Stomach smooth muscle (tissue), 2 donors: Measurements from ENCODE around the gene TEX14.

Experiments
- H3K27ac ChIP-seq: one replicate; pipeline ENCODE4 v1.7.0; 2013; ENCODE audit warnings: mild to moderate bottlenecking, low read length, inconsistent platforms
- H3K27me3 ChIP-seq, 2 donors: one replicate each; pipeline ENCODE4 v1.7.0; 2013; ENCODE audit warnings: low read length in 2 of 2; ENCODE audit not compliant: insufficient read depth in 2 of 2, control insufficient read depth in 1 of 2
- H3K36me3 ChIP-seq, 2 donors: one replicate each; pipeline ENCODE4 v1.7.0; 2013; ENCODE audit warnings: low read length in 2 of 2; ENCODE audit not compliant: control insufficient read depth in 2 of 2, insufficient read depth in 2 of 2
- H3K4me1 ChIP-seq: one replicate; pipeline ENCODE4 v1.7.0; 2013; ENCODE audit warnings: low read length; ENCODE audit not compliant: control insufficient read depth, insufficient read depth
- H3K4me3 ChIP-seq, 2 donors: one replicate each; pipeline ENCODE4 v1.7.0; 2013; ENCODE audit warnings: low read length in 2 of 2
- H3K9ac ChIP-seq, 2 donors: one replicate each; pipeline ENCODE4 v1.7.0; 2013; ENCODE audit warnings: low read length in 2 of 2, mild to moderate bottlenecking in 1 of 2
- H3K9me3 ChIP-seq, 2 donors: one replicate each; pipeline ENCODE4 v1.7.0; 2013; ENCODE audit warnings: low read length in 2 of 2; ENCODE audit not compliant: control insufficient read depth in 2 of 2
- donor health status: healthy.
- donor health status: Pancreatic carcinoma.

The TEX14 gene

DNA sequence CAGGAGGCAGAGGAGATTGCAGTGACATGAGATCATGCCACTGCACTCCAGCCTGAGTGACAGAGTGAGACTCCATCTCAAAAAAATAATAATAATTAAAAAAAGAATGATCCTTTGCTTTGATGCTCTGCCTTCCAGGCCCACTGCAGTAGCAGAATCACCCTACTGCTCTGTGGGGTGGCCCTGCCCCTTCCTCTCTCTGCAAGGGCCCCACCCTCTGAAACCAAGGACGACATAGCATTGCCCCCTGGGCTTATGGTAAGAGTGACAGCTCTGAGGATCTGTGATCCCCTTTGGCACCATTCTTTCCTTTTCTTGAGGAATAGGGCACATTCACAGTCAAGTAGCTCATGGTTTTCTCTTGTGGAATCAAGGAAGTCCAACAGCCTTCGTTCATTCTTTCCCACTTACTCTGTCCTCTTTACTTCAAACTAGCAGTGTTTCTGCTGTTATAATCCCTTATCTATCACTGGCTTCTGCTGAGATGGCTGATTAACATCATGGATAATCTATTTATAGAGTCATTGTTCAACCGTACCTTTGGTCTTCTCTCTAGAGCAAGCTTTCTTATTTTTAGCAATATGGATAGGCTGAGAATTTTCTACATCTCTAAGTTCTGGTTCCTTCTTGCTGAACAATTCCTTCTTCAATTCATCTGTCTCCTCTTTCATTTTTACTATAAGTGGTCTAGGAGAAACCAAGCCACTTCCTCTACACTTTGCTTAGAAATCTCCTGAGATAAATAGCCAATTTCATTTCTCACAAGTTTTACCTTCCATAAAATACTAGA lies 14.7 kb upstream of the TEX14 start:
- Histone ChIP-seq H3K4me1 (no peaks in the 10 kb centered on the region), H3K27ac (no peak overlapping the region), H3K27me3 (no peaks in the 10 kb centered on the region), H3K36me3 (peaks cover 10 to 19% of the 10 kb centered on the region in 2 donors), H3K4me3 (no peak overlapping the region), H3K9me3 (no peaks in the 10 kb centered on the region), H3K9ac (no peak overlapping the region)

DNA sequence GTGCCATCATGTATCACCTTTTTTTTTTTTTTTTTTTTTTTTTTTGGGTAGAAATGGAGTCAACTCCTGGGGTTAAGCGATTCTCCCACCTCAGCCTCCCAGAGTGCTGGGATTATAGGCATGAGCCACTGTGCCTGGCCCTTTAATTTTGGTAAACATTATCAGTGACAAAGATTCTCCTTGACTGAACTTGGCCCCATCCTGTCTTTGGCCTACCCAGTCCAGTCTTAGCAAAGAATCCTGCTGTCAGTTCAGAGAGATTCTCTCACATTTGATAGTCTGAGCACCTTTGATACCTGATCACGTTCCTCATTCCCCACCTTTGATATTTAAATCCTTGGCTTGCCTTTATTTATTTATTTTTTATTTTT lies 12.1 kb upstream of the TEX14 start:
- no peak overlapping the region for H3K4me3 ChIP-seq
- no peak overlapping the region for H3K9ac ChIP-seq
- H3K4me1 ChIP-seq: no peaks in the 10 kb centered on the region
- peaks cover 14 to 18% of the 10 kb centered on the region in 2 donors for H3K36me3 ChIP-seq
- no peaks in the 10 kb centered on the region for H3K27me3 ChIP-seq
- H3K9me3 ChIP-seq: no peaks in the 10 kb centered on the region
- no peak overlapping the region for H3K27ac ChIP-seq

GRCh38 chr17:58703137-58703915 lies 11.5 kb upstream of the TEX14 start:
- H3K27me3 ChIP-seq: no peaks in the 10 kb centered on the region
- no peak overlapping the region for H3K27ac ChIP-seq
- H3K4me3 ChIP-seq: no peak overlapping the region
- H3K9me3 ChIP-seq: no peaks in the 10 kb centered on the region
- H3K36me3 ChIP-seq: peaks cover 14 to 18% of the 10 kb centered on the region in 2 donors
- no peak overlapping the region for H3K9ac ChIP-seq
- no peaks in the 10 kb centered on the region for H3K4me1 ChIP-seq

GRCh38 chr17:58702708-58703107 lies 10.9 kb upstream of the TEX14 start:
- no peaks in the 10 kb centered on the region for H3K9me3 ChIP-seq
- no peak overlapping the region for H3K4me3 ChIP-seq
- no peak overlapping the region for H3K27ac ChIP-seq
- H3K4me1 ChIP-seq: no peaks in the 10 kb centered on the region
- peaks cover 11 to 18% of the 10 kb centered on the region in 2 donors for H3K36me3 ChIP-seq
- no peaks in the 10 kb centered on the region for H3K27me3 ChIP-seq
- H3K9ac ChIP-seq: no peak overlapping the region

GRCh38 chr17:58702045-58702476 lies 10.2 kb upstream of the TEX14 start:
- Histone ChIP-seq H3K36me3 (peaks cover 11 to 18% of the 10 kb centered on the region in 2 donors), H3K4me1 (no peaks in the 10 kb centered on the region), H3K27ac (no peak overlapping the region), H3K4me3 (no peak overlapping the region), H3K27me3 (no peaks in the 10 kb centered on the region), H3K9me3 (no peaks in the 10 kb centered on the region), H3K9ac (no peak overlapping the region)

DNA sequence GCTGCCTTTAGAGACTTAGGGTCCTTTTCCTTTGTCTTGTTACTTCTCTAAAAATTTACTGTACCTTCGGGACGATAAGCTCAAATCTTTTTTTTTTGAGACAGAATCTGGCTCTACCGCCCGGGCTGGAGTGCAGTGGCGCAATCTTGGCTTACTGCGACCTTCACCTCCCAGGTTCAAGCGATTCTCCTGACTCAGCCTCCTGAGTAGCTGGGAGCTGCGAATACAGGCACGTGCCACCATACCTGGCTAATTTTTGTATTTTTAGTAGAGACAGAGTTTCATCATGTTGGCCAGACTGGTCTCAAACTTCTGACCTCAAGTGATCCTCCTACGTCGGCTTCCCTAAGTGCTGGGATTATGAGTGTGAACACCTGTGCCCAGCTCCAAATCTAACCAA lies 7.9 kb upstream of the TEX14 start:
- H3K27ac ChIP-seq: no peak overlapping the region
- peaks cover 8 to 15% of the 10 kb centered on the region in 2 donors for H3K36me3 ChIP-seq

GRCh38 chr17:58694826-58695225 lies 3.0 kb upstream of the TEX14 start:
- Histone ChIP-seq H3K4me3 (no peak overlapping the region), H3K27ac (no peak overlapping the region), H3K36me3 (peaks cover 4 to 6% of the 10 kb centered on the region in 2 donors), H3K4me1 (peaks cover 4% of the 10 kb centered on the region), H3K9me3 (no peaks in the 10 kb centered on the region), H3K9ac (no peak overlapping the region), H3K27me3 (no peaks in the 10 kb centered on the region)

More for the DNA sequence above, 7.9 kb upstream of the TEX14 start:
- H3K9me3 ChIP-seq: no peaks in the 10 kb centered on the region
- H3K4me1 ChIP-seq: no peaks in the 10 kb centered on the region
- H3K9ac ChIP-seq: no peak overlapping the region
- no peak overlapping the region for H3K4me3 ChIP-seq
- H3K27me3 ChIP-seq: no peaks in the 10 kb centered on the region

DNA sequence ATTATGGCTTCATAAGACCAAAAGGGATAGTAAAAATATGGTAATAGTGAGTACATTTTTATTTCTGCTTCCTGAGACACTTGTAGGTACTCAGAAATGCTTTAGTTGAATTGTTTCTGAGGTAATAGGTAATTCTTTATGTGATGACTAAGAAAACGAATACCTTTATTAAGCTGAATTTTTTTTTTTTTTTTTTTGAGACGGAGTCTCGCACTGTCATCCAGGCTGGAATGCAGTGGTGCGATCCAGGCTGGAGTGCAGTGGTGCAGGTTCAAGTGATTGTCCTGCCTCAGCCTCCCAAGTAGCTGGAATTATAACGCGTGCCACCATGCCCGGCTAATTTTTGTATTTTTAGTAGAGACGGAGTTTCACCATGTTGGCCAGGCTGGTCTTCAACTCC lies 2.5 kb upstream of the TEX14 start:
- Histone ChIP-seq H3K27me3 (no peaks in the 10 kb centered on the region), H3K9me3 (no peaks in the 10 kb centered on the region), H3K36me3 (peaks cover 0 to under 1% of the 10 kb centered on the region in 2 donors), H3K4me3 (no peak overlapping the region), H3K9ac (no peak overlapping the region), H3K4me1 (peaks cover 4% of the 10 kb centered on the region), H3K27ac (no peak overlapping the region)

GRCh38 chr17:58693751-58694150 lies 1.9 kb upstream of the TEX14 start:
- Histone ChIP-seq H3K27ac (peak overlapping the region; percentile 93), H3K9ac (no peak overlapping the region), H3K4me1 (peaks cover 4% of the 10 kb centered on the region), H3K27me3 (no peaks in the 10 kb centered on the region), H3K9me3 (no peaks in the 10 kb centered on the region), H3K36me3 (no peaks in the 10 kb centered on the region), H3K4me3 (no peak overlapping the region)

GRCh38 chr17:58693208-58693607 lies 1.4 kb upstream of the TEX14 start:
- Histone ChIP-seq H3K9ac (peak overlapping the region; percentile 73 to 82), H3K27ac (peak overlapping the region; percentile 93), H3K27me3 (no peaks in the 10 kb centered on the region), H3K36me3 (no peaks in the 10 kb centered on the region), H3K9me3 (no peaks in the 10 kb centered on the region), H3K4me1 (peaks cover 4% of the 10 kb centered on the region), H3K4me3 (peak overlapping the region; percentile 71 to 92)
